CD8-positive, alpha-beta memory T cell (primary cell): ENCODE data around the gene KDM4D. TPM values are rescaled to one million over a fixed set of nuclear protein-coding genes. Genes with fewer than 3 reads are reported as not detected.

ENCODE experiments used
- CTCF ChIA-PET: fragments of 350-600 bp; sonication (Branson Sonifier 250); formaldehyde crosslinking; loops from one replicate; lab custom pipeline; 2021; ENCODE audit warnings: antibody characterized with exemption; lab: Charles Lee
- POLR2A ChIA-PET: fragments of 350-600 bp; sonication (Branson Sonifier 250); formaldehyde crosslinking; loops from one replicate; lab custom pipeline; 2021; ENCODE audit warnings: antibody characterized with exemption; lab: Charles Lee
- DNase-seq, 5 donors: peaks; one replicate each; pipeline versions ENCODE4 v3.0.0 to v3.0.0-alpha.2; 2020 to 2022; ENCODE audit warnings: mixed read lengths in 1 of 5
- H3K27ac ChIP-seq: one replicate; pipeline ENCODE4 v1.7.0; 2013; ENCODE audit warnings: low read depth, mild to moderate bottlenecking, low read length, moderate library complexity
- H3K27me3 ChIP-seq: 2 replicates; pipeline ENCODE4 v1.7.0; 2013; ENCODE audit warnings: low read length, mild to moderate bottlenecking; ENCODE audit not compliant: insufficient read depth, poor library complexity, severe bottlenecking
- H3K36me3 ChIP-seq: 2 replicates; pipeline ENCODE4 v1.7.0; 2013; ENCODE audit warnings: mild to moderate bottlenecking, low read length, moderate library complexity; ENCODE audit not compliant: insufficient read depth
- H3K4me1 ChIP-seq: 2 replicates; pipeline ENCODE4 v1.7.0; 2013; ENCODE audit warnings: mild to moderate bottlenecking, low read length, moderate library complexity; ENCODE audit not compliant: insufficient read depth
- H3K4me3 ChIP-seq: 2 replicates; pipeline ENCODE4 v1.7.0; 2013; ENCODE audit warnings: mild to moderate bottlenecking, low read length
- H3K9me3 ChIP-seq: 2 replicates; pipeline ENCODE4 v1.7.0; 2013; ENCODE audit warnings: mild to moderate bottlenecking, low read length
- H3K27ac Mint-ChIP-seq, 8 donors: one replicate each; pipeline ENCODE4 v1.8.0; 2020 to 2021; ENCODE audit warnings: mixed read lengths in 8 of 8, mild to moderate bottlenecking in 6 of 8, inconsistent platforms in 3 of 8, moderate library complexity in 3 of 8
- H3K27me3 Mint-ChIP-seq, 2 donors: one replicate each; pipeline ENCODE4 v1.8.0; 2020 to 2021; ENCODE audit warnings: mixed read lengths in 2 of 2, mild to moderate bottlenecking in 1 of 2, moderate library complexity in 1 of 2
- H3K36me3 Mint-ChIP-seq, 3 donors: one replicate each; pipeline ENCODE4 v1.8.0; 2020 to 2021; ENCODE audit warnings: mixed read lengths in 3 of 3, inconsistent platforms in 1 of 3, mild to moderate bottlenecking in 1 of 3
- H3K4me1 Mint-ChIP-seq, 3 donors: one replicate each; pipeline ENCODE4 v1.8.0; 2020 to 2021; ENCODE audit warnings: mixed read lengths in 3 of 3, inconsistent platforms in 1 of 3, mild to moderate bottlenecking in 1 of 3
- H3K4me3 Mint-ChIP-seq, 7 donors: one replicate each; pipeline ENCODE4 v1.8.0; 2020 to 2021; ENCODE audit warnings: mixed read lengths in 7 of 7, mild to moderate bottlenecking in 6 of 7, moderate library complexity in 4 of 7, inconsistent platforms in 2 of 7
- H3K9me3 Mint-ChIP-seq, 5 donors: one replicate each; pipeline ENCODE4 v1.8.0; 2020 to 2022; ENCODE audit warnings: mixed read lengths in 5 of 5, mild to moderate bottlenecking in 3 of 5, moderate library complexity in 2 of 5, inconsistent platforms in 1 of 5
- polyA plus RNA-seq: library from polyadenylated mRNA; unstranded; fragments of 300-500 nt; fragmentation: Illumina TruSeq; gene quantifications from one replicate; pipeline ENCODE4 v1.2.3, GENCODE V29; 2021
- total RNA-seq, 2 experiments: library from RNA; stranded (reverse); gene quantifications; one replicate each; pipeline ENCODE4 v1.2.3, GENCODE V29; 2021

Gene KDM4D
- total and polyA plus RNA-seq, 3 experiments from 2014 or later = 0.28 to 1.8 (median 1.6) TPM

GRCh38 chr11:94987378-94987777, 13.9 kb downstream of the KDM4D start:
- CTCF ChIA-PET = no interaction called here
- Mint-ChIP-seq H3K27me3 (peaks cover 13 to 65% of the 10 kb centered on the region in 2 donors), H3K4me1 (no peaks in the 10 kb centered on the region), H3K4me3 (no peak overlapping the region), H3K9me3 (no peaks in the 10 kb centered on the region), H3K36me3 (peaks cover 0 to 11% (median 2%) of the 10 kb centered on the region in 3 donors), H3K27ac (no peak overlapping the region)
- no peak overlapping the region for H3K27ac ChIP-seq
- POLR2A ChIA-PET = no interaction called here
- DNase-seq = no peak
- H3K4me3 ChIP-seq = no peak overlapping the region
- H3K27me3 ChIP-seq = peaks cover 3% of the 10 kb centered on the region
- H3K4me1 ChIP-seq = no peaks in the 10 kb centered on the region
- no peaks in the 10 kb centered on the region for H3K36me3 ChIP-seq
- no peaks in the 10 kb centered on the region for H3K9me3 ChIP-seq

- Mint-ChIP-seq H3K4me3 (no peak overlapping the region), H3K27ac (no peak overlapping the region), H3K9me3 (no peaks in the 10 kb centered on the region), H3K4me1 (no peaks in the 10 kb centered on the region), H3K36me3 (peaks cover 0 to 3% (median 2%) of the 10 kb centered on the region in 3 donors), H3K27me3 (peaks cover 13 to 58% of the 10 kb centered on the region in 2 donors)
- no peak for DNase-seq
- ChIA-PET CTCF (no interaction called here), POLR2A (no interaction called here)
- H3K36me3 ChIP-seq = no peaks in the 10 kb centered on the region
- H3K27me3 ChIP-seq = peaks cover 3% of the 10 kb centered on the region
- no peaks in the 10 kb centered on the region for H3K4me1 ChIP-seq
- no peak overlapping the region for H3K27ac ChIP-seq
- no peak overlapping the region for H3K4me3 ChIP-seq
- no peaks in the 10 kb centered on the region for H3K9me3 ChIP-seq
Measured at GRCh38 chr11:94988748-94989147, 15.2 kb downstream of the KDM4D start.

GRCh38 chr11:94993400-94993943, 20.0 kb downstream of the KDM4D start:
- POLR2A ChIA-PET = no interaction called here
- Histone ChIP-seq H3K27me3 (peaks cover 3% of the 10 kb centered on the region), H3K36me3 (no peaks in the 10 kb centered on the region), H3K27ac (no peak overlapping the region), H3K4me1 (no peaks in the 10 kb centered on the region), H3K9me3 (no peaks in the 10 kb centered on the region), H3K4me3 (no peak overlapping the region)
- DNase-seq = no peak
- no peaks in the 10 kb centered on the region for H3K36me3 Mint-ChIP-seq
- no peak overlapping the region for H3K4me3 Mint-ChIP-seq
- peaks cover 5 to 27% of the 10 kb centered on the region in 2 donors for H3K27me3 Mint-ChIP-seq
- H3K27ac Mint-ChIP-seq = no peak overlapping the region
- CTCF ChIA-PET = interaction anchor here (1.5 kb wide), 1 partner anchor 73 kb away, joined by 4 read pairs; the partner anchor contains the start of gene SRSF8
- no peaks in the 10 kb centered on the region for H3K9me3 Mint-ChIP-seq
- H3K4me1 Mint-ChIP-seq = no peaks in the 10 kb centered on the region

GRCh38 chr11:94997437-94997836, 23.9 kb downstream of the KDM4D start:
- no peaks in the 10 kb centered on the region for H3K4me1 ChIP-seq
- no peaks in the 10 kb centered on the region for H3K9me3 Mint-ChIP-seq
- no peaks in the 10 kb centered on the region for H3K27me3 ChIP-seq
- H3K9me3 ChIP-seq = no peaks in the 10 kb centered on the region
- no peak overlapping the region for H3K4me3 Mint-ChIP-seq
- POLR2A ChIA-PET = no interaction called here
- no peak overlapping the region for H3K27ac ChIP-seq
- no peak overlapping the region for H3K27ac Mint-ChIP-seq
- H3K4me3 ChIP-seq = no peak overlapping the region
- no peaks in the 10 kb centered on the region for H3K27me3 Mint-ChIP-seq
- DNase-seq = no peak
- CTCF ChIA-PET = no interaction called here
- H3K4me1 Mint-ChIP-seq = no peaks in the 10 kb centered on the region
- H3K36me3 ChIP-seq = no peaks in the 10 kb centered on the region
- H3K36me3 Mint-ChIP-seq = no peaks in the 10 kb centered on the region

- H3K4me3 Mint-ChIP-seq = no peak overlapping the region
- Histone ChIP-seq H3K9me3 (no peaks in the 10 kb centered on the region), H3K27ac (no peak overlapping the region), H3K27me3 (no peaks in the 10 kb centered on the region), H3K4me1 (no peaks in the 10 kb centered on the region), H3K4me3 (no peak overlapping the region), H3K36me3 (no peaks in the 10 kb centered on the region)
- no peaks in the 10 kb centered on the region for H3K36me3 Mint-ChIP-seq
- no peak for DNase-seq
- H3K27me3 Mint-ChIP-seq = peaks cover 0 to 3% of the 10 kb centered on the region in 2 donors
- no peaks in the 10 kb centered on the region for H3K4me1 Mint-ChIP-seq
- H3K9me3 Mint-ChIP-seq = no peaks in the 10 kb centered on the region
- POLR2A ChIA-PET = no interaction called here
- CTCF ChIA-PET = no interaction called here
- no peak overlapping the region for H3K27ac Mint-ChIP-seq
Measured at GRCh38 chr11:94998285-94998684, 24.8 kb downstream of the KDM4D start.

GRCh38 chr11:95003716-95004115, 30.2 kb downstream of the KDM4D start:
- ChIA-PET CTCF (no interaction called here), POLR2A (interaction anchor here (0.5 kb wide), 1 partner anchor 63 kb away, joined by 4 read pairs; no protein-coding TSS in a partner anchor)
- Histone ChIP-seq H3K27me3 (no peaks in the 10 kb centered on the region), H3K27ac (no peak overlapping the region), H3K36me3 (no peaks in the 10 kb centered on the region), H3K9me3 (no peaks in the 10 kb centered on the region), H3K4me1 (no peaks in the 10 kb centered on the region), H3K4me3 (no peak overlapping the region)
- no peak for DNase-seq
- Mint-ChIP-seq H3K27me3 (peaks cover 1 to 20% of the 10 kb centered on the region in 2 donors), H3K9me3 (no peaks in the 10 kb centered on the region), H3K36me3 (no peaks in the 10 kb centered on the region), H3K4me1 (no peaks in the 10 kb centered on the region), H3K27ac (no peak overlapping the region), H3K4me3 (no peak overlapping the region)

- Histone ChIP-seq H3K4me1 (no peaks in the 10 kb centered on the region), H3K9me3 (no peaks in the 10 kb centered on the region), H3K27me3 (no peaks in the 10 kb centered on the region), H3K4me3 (no peak overlapping the region), H3K27ac (no peak overlapping the region), H3K36me3 (no peaks in the 10 kb centered on the region)
- Mint-ChIP-seq H3K27ac (no peak overlapping the region), H3K27me3 (peaks cover 1 to 28% of the 10 kb centered on the region in 2 donors), H3K36me3 (no peaks in the 10 kb centered on the region), H3K9me3 (peaks cover 0 to 3% (median 0%) of the 10 kb centered on the region in 5 donors), H3K4me1 (no peaks in the 10 kb centered on the region), H3K4me3 (no peak overlapping the region)
- DNase-seq = no peak
- CTCF ChIA-PET = no interaction called here
- POLR2A ChIA-PET = no interaction called here
Measured at GRCh38 chr11:95005642-95006041, 32.1 kb downstream of the KDM4D start.

GRCh38 chr11:95011376-95011775, 37.9 kb downstream of the KDM4D start:
- Mint-ChIP-seq H3K4me1 (no peaks in the 10 kb centered on the region), H3K36me3 (no peaks in the 10 kb centered on the region), H3K27ac (no peak overlapping the region), H3K9me3 (peaks cover 0 to 3% (median 0%) of the 10 kb centered on the region in 5 donors), H3K27me3 (peaks cover 14 to 54% of the 10 kb centered on the region in 2 donors), H3K4me3 (no peak overlapping the region)
- Histone ChIP-seq H3K27ac (no peak overlapping the region), H3K36me3 (no peaks in the 10 kb centered on the region), H3K4me1 (no peaks in the 10 kb centered on the region), H3K9me3 (no peaks in the 10 kb centered on the region), H3K27me3 (peaks cover 3% of the 10 kb centered on the region), H3K4me3 (no peak overlapping the region)
- POLR2A ChIA-PET = no interaction called here
- CTCF ChIA-PET = no interaction called here
- DNase-seq = no peak
